IMR-90 (cell line): ENCODE data around the gene ZNF423. TPM values are rescaled to one million over a fixed set of nuclear protein-coding genes. Genes with fewer than 3 reads are reported as not detected.
A peak's percentile ranks its signal among the peaks of the same experiment; 100 is the strongest.

Experiments used
- ATAC-seq: fragments of 200-7000 bp; cut with Tn5 transposase; 2 replicates; pipeline ENCODE4 v1.9.1; 2020; ENCODE audit warnings: low read depth, mild to moderate bottlenecking, moderate library complexity
- BruUV-seq: library from RNA; stranded (reverse); fragments of 400-500 nt; replicated peaks from 2 replicates; lab custom pipeline; 2021; lab: Mats Ljungman, UMichigan
- CTCF ChIA-PET: fragments of 300-600 bp; formaldehyde crosslinking; extraction: SDS; loops from one replicate; lab custom pipeline; 2021; ENCODE audit warnings: antibody characterized with exemption; lab: Yijun Ruan, JAX
- POLR2A ChIA-PET: fragments of 300-600 bp; sonication (Branson Sonifier 250); formaldehyde crosslinking; loops from one replicate; lab custom pipeline; 2022; ENCODE audit warnings: antibody characterized with exemption; ENCODE audit not compliant: unreplicated experiment; lab: Charles Lee
- DNase-seq: peaks from one replicate; pipeline ENCODE4 v3.0.0; 2013
- H2AFZ ChIP-seq: replicated peaks from 2 replicates; pipeline ENCODE3; 2013; ENCODE audit warnings: low read length, mild to moderate bottlenecking; ENCODE audit not compliant: poor library complexity
- H2AK5ac ChIP-seq: 2 replicates; pipeline ENCODE4 v1.6.1; 2013; ENCODE audit warnings: low read depth, low read length, inconsistent platforms
- H2AK9ac ChIP-seq: replicated peaks from 2 replicates; pipeline ENCODE3; 2013; ENCODE audit warnings: mild to moderate bottlenecking, low read depth, low read length, moderate library complexity; ENCODE audit not compliant: poor library complexity
- H2BK120ac ChIP-seq: 2 replicates; pipeline ENCODE4 v1.6.1; 2013; ENCODE audit warnings: low read depth, low read length, inconsistent platforms
- H2BK15ac ChIP-seq: 3 replicates; pipeline ENCODE4 v1.6.1; 2013; ENCODE audit warnings: low read depth, low read length, inconsistent platforms
- H2BK20ac ChIP-seq: 2 replicates; pipeline ENCODE4 v1.6.1; 2013; ENCODE audit warnings: low read depth, mild to moderate bottlenecking, inconsistent platforms, low read length, moderate library complexity
- H2BK5ac ChIP-seq: 2 replicates; pipeline ENCODE4 v1.6.1; 2013; ENCODE audit warnings: mild to moderate bottlenecking, low read depth, low read length, inconsistent platforms; ENCODE audit not compliant: poor library complexity, severe bottlenecking
- H3K14ac ChIP-seq: replicated peaks from 2 replicates; pipeline ENCODE4 v1.6.1; 2013; ENCODE audit warnings: low read depth, low read length, inconsistent platforms
- H3K18ac ChIP-seq: 2 replicates; pipeline ENCODE4 v1.6.1; 2013; ENCODE audit warnings: low read depth, low read length, control low read depth
- H3K23ac ChIP-seq: 2 replicates; pipeline ENCODE4 v1.6.1; 2013; ENCODE audit warnings: low read depth, low read length, inconsistent platforms
- H3K27ac ChIP-seq: 2 replicates; pipeline ENCODE4 v1.5.1; 2013; ENCODE audit warnings: mild to moderate bottlenecking, control low read depth, low read length; ENCODE audit not compliant: insufficient read depth
- H3K27me3 ChIP-seq: 2 replicates; pipeline ENCODE4 v1.6.1; 2013; ENCODE audit warnings: low read length; ENCODE audit not compliant: control insufficient read depth, insufficient read depth
- H3K36me3 ChIP-seq: 2 replicates; pipeline ENCODE4 v1.6.1; 2013; ENCODE audit warnings: low read length, mixed read lengths; ENCODE audit not compliant: control insufficient read depth, insufficient read depth
- H3K4ac ChIP-seq: 2 replicates; pipeline ENCODE4 v1.6.1; 2013; ENCODE audit warnings: low read depth, low read length, inconsistent platforms
- H3K4me1 ChIP-seq: 2 replicates; pipeline ENCODE4 v1.6.1; 2013; ENCODE audit warnings: low read length, mixed read lengths; ENCODE audit not compliant: control insufficient read depth, insufficient read depth
- H3K4me2 ChIP-seq: 2 replicates; pipeline ENCODE4 v1.6.1; 2013; ENCODE audit warnings: low read depth, mild to moderate bottlenecking, control low read depth, low read length, moderate library complexity
- H3K4me3 ChIP-seq: 2 replicates; pipeline ENCODE4 v1.5.1; 2013; ENCODE audit warnings: low read depth, mild to moderate bottlenecking, control low read depth, low read length, moderate library complexity; ENCODE audit not compliant: insufficient read depth
- H3K56ac ChIP-seq: 2 replicates; pipeline ENCODE4 v1.6.1; 2013; ENCODE audit warnings: low read length, inconsistent platforms; ENCODE audit not compliant: insufficient read depth; ENCODE audit errors: extremely low read depth
- H3K79me1 ChIP-seq, 2 experiments: 2 replicates each; pipeline ENCODE4 v1.6.1; 2013; ENCODE audit warnings: low read length in 2 of 2, inconsistent platforms in 1 of 2, low read depth in 1 of 2
- H3K9ac ChIP-seq: 2 replicates; pipeline ENCODE4 v1.6.1; 2013; ENCODE audit warnings: low read depth, low read length, control low read depth
- H3K9me1 ChIP-seq: 2 replicates; pipeline ENCODE4 v1.6.1; 2013; ENCODE audit warnings: low read length, inconsistent platforms; ENCODE audit not compliant: insufficient read depth
- H3K9me3 ChIP-seq: 2 replicates; pipeline ENCODE4 v1.6.1; 2013; ENCODE audit warnings: low read length; ENCODE audit not compliant: control insufficient read depth, insufficient read depth
- H4K20me1 ChIP-seq: 2 replicates; pipeline ENCODE4 v1.6.1; 2013; ENCODE audit warnings: low read length, inconsistent platforms; ENCODE audit not compliant: insufficient read depth
- H4K5ac ChIP-seq: 2 replicates; pipeline ENCODE4 v1.6.1; 2013; ENCODE audit warnings: mild to moderate bottlenecking, low read depth, low read length, control low read depth
- H4K8ac ChIP-seq, 2 experiments: 2 replicates each; pipeline ENCODE4 v1.6.1; 2013; ENCODE audit warnings: low read depth in 2 of 2, low read length in 2 of 2, control low read depth in 1 of 2, inconsistent platforms in 1 of 2
- H4K91ac ChIP-seq: 2 replicates; pipeline ENCODE4 v1.6.1; 2013; ENCODE audit warnings: low read depth, low read length, inconsistent platforms; ENCODE audit not compliant: insufficient read depth
- MAFK ChIP-seq: IDR thresholded peaks from 2 replicates; pipeline ENCODE4 v1.6.1; 2012; ENCODE audit warnings: low read depth, low read length, improper control_type of control experiment
- MAZ ChIP-seq: IDR thresholded peaks from 2 replicates; pipeline ENCODE4 v1.6.1; 2012; ENCODE audit warnings: low read depth, mild to moderate bottlenecking, low read length, improper control_type of control experiment, moderate library complexity, borderline replicate concordance
- WGBS, 2 experiments: methylation state at CpG; one replicate each; pipeline versions ENCODE4 v1.1.5 to v1.1.7; 2013; ENCODE audit warnings: missing lambda C conversion rate in 2 of 2; ENCODE audit not compliant: insufficient read length in 1 of 2; ENCODE audit errors: extremely low coverage in 2 of 2; 5-methylcytosine and 5-hydroxymethylcytosine counted together
- dilution Hi-C: fragments of 300-500 bp; cut with HindIII; formaldehyde crosslinking; loops from one replicate; pipeline ENCODE4 v1.14.3; 2018; ENCODE audit warnings: low sequenced_read_pairs; ENCODE audit not compliant: unreplicated experiment
- in situ Hi-C: fragments of 300-500 bp; cut with MboI; formaldehyde crosslinking; loops from 3 replicates; pipeline ENCODE4 v1.14.3; 2019; ENCODE audit warnings: low sequenced_read_pairs, inconsistent platforms, mixed read lengths
- intact Hi-C: fragments of 100-400 bp; cut with micrococcal nuclease; formaldehyde crosslinking; loops from 2 replicates; pipeline ENCODE4 v1.10.0; 2022
- polyA plus RNA-seq, 3 experiments: library from polyadenylated mRNA; depleted of rRNA; stranded (reverse); fragments of >200 nt; gene quantifications; 2 replicates each; pipeline ENCODE4 v1.2.3, GENCODE V29; 2012; ENCODE audit warnings: low replicate concordance in 1 of 3
- total RNA-seq: library from RNA; depleted of rRNA; stranded (reverse); fragments of >200 nt; gene quantifications from 2 replicates; pipeline ENCODE4 v1.2.3, GENCODE V29; 2012

ZNF423 gene
- total and polyA plus RNA-seq, 2 of the 4 experiments (the other 2 are of a cell fraction): under 0.01 to 0.10 TPM

DNA sequence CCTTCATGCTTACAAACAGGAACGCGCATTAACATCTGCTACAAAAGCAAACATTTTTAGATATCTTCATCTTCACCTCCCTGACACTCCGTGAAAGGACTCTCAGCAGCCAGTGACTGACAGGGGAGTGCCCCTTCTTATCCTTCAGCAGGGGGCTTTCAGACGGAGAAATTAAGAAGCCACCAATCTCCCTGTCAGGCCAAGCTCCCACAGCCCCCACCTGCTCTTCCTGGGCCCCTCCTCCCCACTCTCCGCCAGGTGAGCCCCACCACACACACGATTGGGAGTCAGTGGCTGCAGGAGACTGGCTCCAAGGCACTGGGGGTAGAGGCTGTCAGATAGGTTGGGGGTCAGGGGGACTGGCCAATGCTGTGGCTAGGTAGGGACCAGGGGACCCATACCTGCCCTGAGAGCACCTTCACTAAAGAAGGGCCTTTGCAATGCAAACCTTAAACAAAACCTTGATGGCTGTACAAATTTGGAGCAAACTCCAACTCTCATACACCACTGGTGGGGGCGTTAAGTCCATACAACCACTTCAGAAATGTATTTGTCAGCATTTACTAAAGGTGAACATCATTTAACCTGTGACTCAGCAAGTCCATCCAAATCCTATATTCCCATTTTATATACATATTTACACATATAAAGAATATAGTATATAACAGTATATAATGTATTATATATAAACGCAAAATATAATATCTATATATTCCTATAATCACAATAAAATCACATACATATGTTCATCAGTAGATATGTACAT lies 232.2 kb downstream of the ZNF423 start:
- no peak overlapping the region for H3K4me2 ChIP-seq
- WGBS, 2 experiments: no CpG with 5 or more reads among the region's 8 CpGs
- H3K56ac ChIP-seq: no peak overlapping the region
- H4K20me1 ChIP-seq: no peaks in the 10 kb centered on the region; the same call in 1 of the 2 replicates
- no peak overlapping the region for H2BK15ac ChIP-seq
- dilution Hi-C loops (no loop called here), intact Hi-C loops (no loop called here), in situ Hi-C loops (no loop called here)
- no peak overlapping the region for H3K4me3 ChIP-seq
- BruUV-seq: no TSS peak
- H3K36me3 ChIP-seq: no peaks in the 10 kb centered on the region
- H3K18ac ChIP-seq: no peak overlapping the region
- H3K23ac ChIP-seq: no peak overlapping the region
- DNase-seq (no peak), ATAC-seq (no peak)
- no peak overlapping the region for H2AK5ac ChIP-seq
- H3K4ac ChIP-seq: no peak overlapping the region
- H2AFZ ChIP-seq: no peak overlapping the region
- no peak overlapping the region for H3K27ac ChIP-seq
- no peaks in the 10 kb centered on the region for H3K79me1 ChIP-seq
- H3K9me3 ChIP-seq: peaks cover 1% of the 10 kb centered on the region; the same call in 1 of the 2 replicates
- no peak overlapping the region for H3K9ac ChIP-seq
- no peak overlapping the region for H4K5ac ChIP-seq
- H3K14ac ChIP-seq: no peak overlapping the region
- H4K91ac ChIP-seq: no peak overlapping the region
- H2BK20ac ChIP-seq: no peak overlapping the region
- peaks cover 3% of the 10 kb centered on the region; the same call in 1 of the 2 replicates for H3K27me3 ChIP-seq
- CTCF ChIA-PET: no interaction called here
- H2BK5ac ChIP-seq: no peak overlapping the region
- POLR2A ChIA-PET: no interaction called here
- peaks cover 5% of the 10 kb centered on the region; the same call in 1 of the 2 replicates for H3K9me1 ChIP-seq
- TF ChIP-seq MAFK (peak; percentile 26; the same call in 1 of the 2 replicates), MAZ (no peak)
- peaks cover 16% of the 10 kb centered on the region for H3K4me1 ChIP-seq
- no peak overlapping the region for H2AK9ac ChIP-seq
- H2BK120ac ChIP-seq: no peak overlapping the region
- no peak overlapping the region for H4K8ac ChIP-seq
